ENCODE measurements around the gene NRTN. TPM values are rescaled to one million over a fixed set of nuclear protein-coding genes. Genes with fewer than 3 reads are reported as not detected.
A peak's percentile ranks its signal among the peaks of the same experiment; 100 is the strongest.
"Not testable (repeated sequence)": the region's sequence is repeated elsewhere in the genome, so short reads cannot be mapped to it uniquely, and the experiment has no call there.

The NRTN gene
- total RNA-seq, 5 donors from 2014 or later (not counting 1 experiment from before 2014, with no cell fraction given): 0.59 to 2.0 (median 1.6) TPM; not detected in 2

- H3K27ac Mint-ChIP-seq: no peak overlapping the region
- Histone ChIP-seq H3K27ac (ENCODE audit: low read length) (no peak overlapping the region), H3K4me3 (ENCODE audit: control insufficient read depth in 1 of 2, extremely low read depth in 1 of 2, low read length in 1 of 2) (no peak overlapping the region), H3K36me3 (ENCODE audit: control insufficient read depth in 2 of 2, extremely low read depth in 1 of 2, insufficient read depth in 1 of 2, low read length in 1 of 2) (no peaks in the 10 kb centered on the region), H3K4me1 (ENCODE audit: control insufficient read depth in 1 of 2, extremely low read depth in 1 of 2, insufficient read depth in 2 of 2, low read length in 2 of 2) (no peaks in the 10 kb centered on the region), H3K27me3 (replicated peaks in 1 of 2; ENCODE audit: control insufficient read depth in 2 of 2, extremely low read depth in 1 of 2, insufficient read depth in 2 of 2, low read length in 1 of 2) (peaks cover 0 to 24% of the 10 kb centered on the region in 2 experiments), H3K9me3 (no peaks in the 10 kb centered on the region)
- ChIA-PET POLR2A (no interaction called here), CTCF (no interaction called here)
- peaks cover 0 to 3% of the 10 kb centered on the region in 2 donors for H3K27me3 Mint-ChIP-seq
- H3K9me3 Mint-ChIP-seq: no peaks in the 10 kb centered on the region
- no peak overlapping the region for H3K4me3 Mint-ChIP-seq
- no peak for DNase-seq
- H3K36me3 Mint-ChIP-seq: no peaks in the 10 kb centered on the region
- H3K4me1 Mint-ChIP-seq: no peaks in the 10 kb centered on the region
- 85% methylated on average over 4 of the region's 8 CpGs for WGBS (ENCODE audit: insufficient coverage)
- ATAC-seq (replicated peaks in 1 of 4): no peak
These were observed 29.9 kb upstream of the NRTN start for GRCh38 chr19:5774921-5775320.

DNA sequence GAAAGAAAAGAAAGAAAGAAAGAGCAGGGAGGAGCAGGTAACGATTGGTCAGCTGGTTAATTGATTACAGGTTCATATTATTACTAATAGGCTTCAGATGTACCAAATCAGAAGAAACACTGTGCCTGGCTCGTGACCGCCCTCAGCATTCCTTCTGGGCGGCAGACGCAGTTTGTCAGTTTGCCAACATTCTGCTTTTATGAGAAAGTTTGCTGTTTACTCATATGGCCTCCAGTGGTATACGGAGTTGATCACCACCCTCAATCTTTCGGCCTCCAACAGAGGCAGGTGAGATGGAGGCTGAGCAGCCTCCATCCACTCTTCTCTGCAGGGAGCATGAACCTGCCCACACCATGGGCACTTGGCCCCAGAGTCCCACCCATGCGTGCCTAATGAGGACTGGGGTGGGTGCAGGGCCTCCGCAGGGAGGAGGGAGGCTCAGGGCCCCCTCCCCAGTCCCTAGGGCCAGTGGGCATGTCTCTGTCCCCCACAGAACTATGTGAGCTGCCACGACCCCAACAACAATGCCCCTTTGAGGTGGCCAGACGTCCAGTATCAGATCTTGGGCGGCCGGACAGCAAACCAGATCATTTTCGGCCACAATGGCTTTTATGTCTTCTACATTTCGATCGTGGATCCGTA is 29.1 kb upstream of the NRTN start:
- Mint-ChIP-seq H3K9me3 (no peaks in the 10 kb centered on the region), H3K27me3 (peaks cover 0 to 3% of the 10 kb centered on the region in 2 donors), H3K27ac (no peak overlapping the region), H3K4me1 (no peaks in the 10 kb centered on the region), H3K36me3 (no peaks in the 10 kb centered on the region), H3K4me3 (no peak overlapping the region)
- no peaks in the 10 kb centered on the region for H3K4me1 ChIP-seq (ENCODE audit: control insufficient read depth in 1 of 2, extremely low read depth in 1 of 2, insufficient read depth in 2 of 2, low read length in 2 of 2)
- peaks cover 0 to 24% of the 10 kb centered on the region in 2 experiments for H3K27me3 ChIP-seq (replicated peaks in 1 of 2; ENCODE audit: control insufficient read depth in 2 of 2, extremely low read depth in 1 of 2, insufficient read depth in 2 of 2, low read length in 1 of 2)
- no peak overlapping the region for H3K4me3 ChIP-seq (ENCODE audit: control insufficient read depth in 1 of 2, extremely low read depth in 1 of 2, low read length in 1 of 2)
- DNase-seq: no peak
- ChIA-PET CTCF (no interaction called here), POLR2A (no interaction called here)
- no peak overlapping the region for H3K27ac ChIP-seq (ENCODE audit: low read length)
- WGBS (ENCODE audit: insufficient coverage): 74% methylated on average over 9 of the region's 17 CpGs
- no peak for ATAC-seq (replicated peaks in 1 of 4)
- no peaks in the 10 kb centered on the region for H3K9me3 ChIP-seq
- no peaks in the 10 kb centered on the region for H3K36me3 ChIP-seq (ENCODE audit: control insufficient read depth in 2 of 2, extremely low read depth in 1 of 2, insufficient read depth in 1 of 2, low read length in 1 of 2)

GRCh38 chr19:5778402-5778801 is 26.5 kb upstream of the NRTN start:
- Histone ChIP-seq H3K4me3 (ENCODE audit: control insufficient read depth in 1 of 2, extremely low read depth in 1 of 2, low read length in 1 of 2) (no peak overlapping the region), H3K27ac (ENCODE audit: low read length) (no peak overlapping the region), H3K4me1 (ENCODE audit: control insufficient read depth in 1 of 2, extremely low read depth in 1 of 2, insufficient read depth in 2 of 2, low read length in 2 of 2) (no peaks in the 10 kb centered on the region), H3K9me3 (no peaks in the 10 kb centered on the region), H3K36me3 (ENCODE audit: control insufficient read depth in 2 of 2, extremely low read depth in 1 of 2, insufficient read depth in 1 of 2, low read length in 1 of 2) (peaks cover 0 to 4% of the 10 kb centered on the region in 2 donors), H3K27me3 (replicated peaks in 1 of 2; ENCODE audit: control insufficient read depth in 2 of 2, extremely low read depth in 1 of 2, insufficient read depth in 2 of 2, low read length in 1 of 2) (peaks cover 0 to 15% of the 10 kb centered on the region in 2 experiments)
- no peaks in the 10 kb centered on the region for H3K4me1 Mint-ChIP-seq
- ATAC-seq (replicated peaks in 1 of 4): no peak
- POLR2A ChIA-PET: no interaction called here
- CTCF ChIA-PET: no interaction called here
- H3K9me3 Mint-ChIP-seq: no peaks in the 10 kb centered on the region
- no peaks in the 10 kb centered on the region for H3K36me3 Mint-ChIP-seq
- no peak for DNase-seq
- no peak overlapping the region for H3K4me3 Mint-ChIP-seq
- H3K27me3 Mint-ChIP-seq: no peaks in the 10 kb centered on the region
- no peak overlapping the region for H3K27ac Mint-ChIP-seq
- WGBS (ENCODE audit: insufficient coverage): 90% methylated on average over 9 of the region's 17 CpGs

GRCh38 chr19:5780916-5781315 is 24.0 kb upstream of the NRTN start:
- H3K27me3 Mint-ChIP-seq; H3K4me1 Mint-ChIP-seq; H3K4me3 Mint-ChIP-seq; H3K4me1 ChIP-seq (ENCODE audit: control insufficient read depth in 1 of 2, extremely low read depth in 1 of 2, insufficient read depth in 2 of 2, low read length in 2 of 2); CTCF ChIA-PET; H3K27ac ChIP-seq (ENCODE audit: low read length); H3K9me3 ChIP-seq; DNase-seq; H3K27me3 ChIP-seq (replicated peaks in 1 of 2; ENCODE audit: control insufficient read depth in 2 of 2, extremely low read depth in 1 of 2, insufficient read depth in 2 of 2, low read length in 1 of 2); ATAC-seq (replicated peaks in 1 of 4); H3K9me3 Mint-ChIP-seq; H3K4me3 ChIP-seq (ENCODE audit: control insufficient read depth in 1 of 2, extremely low read depth in 1 of 2, low read length in 1 of 2); H3K27ac Mint-ChIP-seq; H3K36me3 Mint-ChIP-seq: not testable (repeated sequence)
- POLR2A ChIA-PET: interaction anchor here in 1 of 2 donors (0.6 kb wide), 1 partner anchor 591 kb away, joined by 3 read pairs; no protein-coding TSS in a partner anchor
- H3K36me3 ChIP-seq (ENCODE audit: control insufficient read depth in 2 of 2, extremely low read depth in 1 of 2, insufficient read depth in 1 of 2, low read length in 1 of 2): peaks cover 11 to 13% of the 10 kb centered on the region in 2 donors
- WGBS (ENCODE audit: insufficient coverage): 87% methylated on average over 9 of the region's 11 CpGs

- H3K36me3 Mint-ChIP-seq: peaks cover 14% of the 10 kb centered on the region
- Histone ChIP-seq H3K27me3 (replicated peaks in 1 of 2; ENCODE audit: control insufficient read depth in 2 of 2, extremely low read depth in 1 of 2, insufficient read depth in 2 of 2, low read length in 1 of 2) (no peaks in the 10 kb centered on the region), H3K9me3 (no peaks in the 10 kb centered on the region), H3K36me3 (ENCODE audit: control insufficient read depth in 2 of 2, extremely low read depth in 1 of 2, insufficient read depth in 1 of 2, low read length in 1 of 2) (peaks cover 23 to 26% of the 10 kb centered on the region in 2 donors), H3K4me1 (ENCODE audit: control insufficient read depth in 1 of 2, extremely low read depth in 1 of 2, insufficient read depth in 2 of 2, low read length in 2 of 2) (no peaks in the 10 kb centered on the region), H3K4me3 (ENCODE audit: control insufficient read depth in 1 of 2, extremely low read depth in 1 of 2, low read length in 1 of 2) (no peak overlapping the region), H3K27ac (ENCODE audit: low read length) (no peak overlapping the region)
- H3K4me1 Mint-ChIP-seq: peaks cover 0 to 5% (median 0%) of the 10 kb centered on the region in 3 donors
- ChIA-PET POLR2A (no interaction called here), CTCF (interaction anchor here in 1 of 2 donors (0.5 kb wide), 1 partner anchor 27 kb away, joined by 3 read pairs; no protein-coding TSS in a partner anchor)
- ATAC-seq (replicated peaks in 1 of 4) (no peak), DNase-seq (no peak)
- H3K27me3 Mint-ChIP-seq: no peaks in the 10 kb centered on the region
- 87% methylated on average over 5 of the region's 9 CpGs for WGBS (ENCODE audit: insufficient coverage)
- no peaks in the 10 kb centered on the region for H3K9me3 Mint-ChIP-seq
- no peak overlapping the region for H3K27ac Mint-ChIP-seq
- no peak overlapping the region for H3K4me3 Mint-ChIP-seq
These were observed 22.5 kb upstream of the NRTN start for GRCh38 chr19:5782322-5782721.

DNA sequence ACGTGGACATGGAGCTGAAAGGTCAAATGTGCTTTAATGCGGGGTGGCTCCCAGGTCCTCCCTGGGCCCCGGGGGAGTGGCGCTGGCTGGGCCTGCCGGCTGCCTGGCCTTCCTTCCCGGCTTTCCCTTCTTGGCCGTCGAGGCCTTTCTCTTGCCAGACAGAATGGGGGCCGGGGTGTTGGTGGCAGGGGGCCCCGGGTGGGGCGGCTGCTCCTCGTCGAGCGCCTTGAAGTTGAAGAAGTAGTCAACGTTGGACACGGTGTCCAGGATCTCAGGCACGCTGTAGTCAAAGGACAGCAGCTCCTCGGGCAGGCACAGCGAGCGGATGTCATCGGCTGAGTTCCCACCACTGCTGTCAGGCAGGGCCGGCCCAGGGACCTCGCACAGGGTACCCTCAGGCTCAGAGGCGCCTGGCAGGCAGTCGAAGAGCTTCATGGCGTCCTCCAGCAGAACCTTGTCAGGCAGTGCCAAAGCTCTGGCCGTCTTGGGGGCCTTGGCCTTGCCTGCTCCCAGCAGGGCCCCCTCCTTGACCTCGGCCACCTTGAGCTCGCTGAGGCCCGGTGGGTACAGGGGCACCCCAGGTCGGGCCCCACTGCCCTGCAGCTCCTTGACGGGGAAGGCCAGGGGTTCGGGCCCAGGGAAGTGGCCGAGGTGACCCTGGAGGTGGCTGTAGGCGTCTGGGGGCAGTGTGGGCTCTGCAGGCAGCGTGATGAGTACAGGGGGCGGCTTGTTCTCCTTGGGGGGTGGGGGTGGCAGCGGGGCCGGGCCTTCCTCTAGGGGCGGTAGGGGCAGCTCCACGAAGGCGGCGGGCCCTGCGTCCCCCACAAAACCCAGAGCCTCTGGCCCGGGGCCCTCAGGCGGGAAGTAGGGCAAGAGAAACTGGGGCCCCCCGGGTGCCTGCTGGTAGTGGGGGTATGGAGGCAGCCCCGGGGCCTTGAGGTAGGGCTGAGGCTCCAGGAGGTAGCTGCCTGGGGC is 21.6 kb upstream of the NRTN start:
- Histone ChIP-seq H3K36me3 (ENCODE audit: control insufficient read depth in 2 of 2, extremely low read depth in 1 of 2, insufficient read depth in 1 of 2, low read length in 1 of 2) (peaks cover 23 to 35% of the 10 kb centered on the region in 2 donors), H3K27me3 (replicated peaks in 1 of 2; ENCODE audit: control insufficient read depth in 2 of 2, extremely low read depth in 1 of 2, insufficient read depth in 2 of 2, low read length in 1 of 2) (no peaks in the 10 kb centered on the region), H3K9me3 (no peaks in the 10 kb centered on the region), H3K4me3 (ENCODE audit: control insufficient read depth in 1 of 2, extremely low read depth in 1 of 2, low read length in 1 of 2) (no peak overlapping the region), H3K4me1 (ENCODE audit: control insufficient read depth in 1 of 2, extremely low read depth in 1 of 2, insufficient read depth in 2 of 2, low read length in 2 of 2) (no peaks in the 10 kb centered on the region), H3K27ac (ENCODE audit: low read length) (no peak overlapping the region)
- CTCF ChIA-PET: interaction anchor here in 1 of 2 donors (0.5 kb wide), 1 partner anchor 60 kb away, joined by 3 read pairs; no protein-coding TSS in a partner anchor
- no peaks in the 10 kb centered on the region for H3K9me3 Mint-ChIP-seq
- H3K36me3 Mint-ChIP-seq: peaks cover 18% of the 10 kb centered on the region
- H3K4me1 Mint-ChIP-seq: peaks cover 0 to 5% (median 0%) of the 10 kb centered on the region in 3 donors
- no peaks in the 10 kb centered on the region for H3K27me3 Mint-ChIP-seq
- POLR2A ChIA-PET: interaction anchor here in 1 of 2 donors (0.5 kb wide), 1 partner anchor 894 kb away, joined by 3 read pairs; no protein-coding TSS in a partner anchor
- peak in 2 of 4 experiments; percentile 10 to 19 for ATAC-seq (replicated peaks in 1 of 4)
- 92% methylated on average over 39 of the region's 48 CpGs for WGBS (ENCODE audit: insufficient coverage)
- no peak overlapping the region for H3K4me3 Mint-ChIP-seq
- no peak overlapping the region for H3K27ac Mint-ChIP-seq
- DNase-seq: no peak
